ENCODE data around the gene VGLL3. TPM values are rescaled to one million over a fixed set of nuclear protein-coding genes. Genes with fewer than 3 reads are reported as not detected.
"Not testable (repeated sequence)": the region's sequence is repeated elsewhere in the genome, so short reads cannot be mapped to it uniquely, and the experiment has no call there.

VGLL3 gene
- total RNA-seq, 1 donor from 2014 or later: 0.36 TPM

- no peak for DNase-seq (ENCODE audit: low spot score)
- H3K27me3 Mint-ChIP-seq (ENCODE audit: unreplicated experiment): peaks cover 5% of the 10 kb centered on the region
- no peaks in the 10 kb centered on the region for H3K36me3 Mint-ChIP-seq (ENCODE audit: low read depth, unreplicated experiment)
Measured at GRCh38 chr3:86985181-86985826, 5.6 kb downstream of the VGLL3 start.

DNA sequence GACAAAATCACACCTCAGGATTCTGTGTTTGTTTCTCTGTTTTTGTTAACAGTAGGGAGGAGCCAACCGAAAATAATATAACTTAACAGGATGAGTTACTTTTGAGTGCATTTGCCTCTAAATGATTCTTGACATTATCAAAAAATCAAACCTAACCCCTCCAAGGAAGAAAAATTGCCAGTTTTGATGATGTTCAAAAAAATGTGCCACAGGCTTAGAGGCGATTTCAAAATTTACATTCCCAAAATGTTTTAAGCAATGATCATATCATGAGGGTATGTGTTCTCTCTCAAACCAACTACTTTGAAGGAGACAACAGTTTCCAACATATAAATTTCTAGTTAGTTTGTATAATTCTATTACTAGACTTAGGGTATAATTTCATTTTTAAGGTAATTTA, 6.7 kb downstream of the VGLL3 start:
- Mint-ChIP-seq H3K36me3 (ENCODE audit: low read depth, unreplicated experiment) (no peaks in the 10 kb centered on the region), H3K4me3 (ENCODE audit: unreplicated experiment) (no peak overlapping the region), H3K9me3 (ENCODE audit: unreplicated experiment) (no peaks in the 10 kb centered on the region), H3K4me1 (ENCODE audit: unreplicated experiment) (no peaks in the 10 kb centered on the region), H3K27ac (ENCODE audit: unreplicated experiment) (no peak overlapping the region), H3K27me3 (ENCODE audit: unreplicated experiment) (no peaks in the 10 kb centered on the region)
- no peak for DNase-seq (ENCODE audit: low spot score)
- TF ChIP-seq, protein P1, sequence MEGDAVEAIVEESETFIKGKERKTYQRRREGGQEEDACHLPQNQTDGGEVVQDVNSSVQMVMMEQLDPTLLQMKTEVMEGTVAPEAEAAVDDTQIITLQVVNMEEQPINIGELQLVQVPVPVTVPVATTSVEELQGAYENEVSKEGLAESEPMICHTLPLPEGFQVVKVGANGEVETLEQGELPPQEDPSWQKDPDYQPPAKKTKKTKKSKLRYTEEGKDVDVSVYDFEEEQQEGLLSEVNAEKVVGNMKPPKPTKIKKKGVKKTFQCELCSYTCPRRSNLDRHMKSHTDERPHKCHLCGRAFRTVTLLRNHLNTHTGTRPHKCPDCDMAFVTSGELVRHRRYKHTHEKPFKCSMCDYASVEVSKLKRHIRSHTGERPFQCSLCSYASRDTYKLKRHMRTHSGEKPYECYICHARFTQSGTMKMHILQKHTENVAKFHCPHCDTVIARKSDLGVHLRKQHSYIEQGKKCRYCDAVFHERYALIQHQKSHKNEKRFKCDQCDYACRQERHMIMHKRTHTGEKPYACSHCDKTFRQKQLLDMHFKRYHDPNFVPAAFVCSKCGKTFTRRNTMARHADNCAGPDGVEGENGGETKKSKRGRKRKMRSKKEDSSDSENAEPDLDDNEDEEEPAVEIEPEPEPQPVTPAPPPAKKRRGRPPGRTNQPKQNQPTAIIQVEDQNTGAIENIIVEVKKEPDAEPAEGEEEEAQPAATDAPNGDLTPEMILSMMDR (IDR thresholded peaks at IDR 0.05; ENCODE audit: unreplicated experiment): no peak

More at GRCh38 chr3:86985181-86985826, 5.6 kb downstream of the VGLL3 start:
- Mint-ChIP-seq H3K27ac (ENCODE audit: unreplicated experiment) (no peak overlapping the region), H3K4me1 (ENCODE audit: unreplicated experiment) (no peaks in the 10 kb centered on the region), H3K4me3 (ENCODE audit: unreplicated experiment) (no peak overlapping the region), H3K9me3 (ENCODE audit: unreplicated experiment) (no peaks in the 10 kb centered on the region)
- TF ChIP-seq, protein P1 (IDR thresholded peaks at IDR 0.05; ENCODE audit: unreplicated experiment): no peak

- no peak overlapping the region for H3K27ac Mint-ChIP-seq (ENCODE audit: unreplicated experiment)
- H3K4me1 Mint-ChIP-seq (ENCODE audit: unreplicated experiment): no peaks in the 10 kb centered on the region
- TF ChIP-seq, protein P1 (IDR thresholded peaks at IDR 0.05; ENCODE audit: unreplicated experiment): no peak
- DNase-seq (ENCODE audit: low spot score): no peak
- H3K9me3 Mint-ChIP-seq (ENCODE audit: unreplicated experiment): no peaks in the 10 kb centered on the region
- no peak overlapping the region for H3K4me3 Mint-ChIP-seq (ENCODE audit: unreplicated experiment)
- no peaks in the 10 kb centered on the region for H3K36me3 Mint-ChIP-seq (ENCODE audit: low read depth, unreplicated experiment)
- no peaks in the 10 kb centered on the region for H3K27me3 Mint-ChIP-seq (ENCODE audit: unreplicated experiment)
Measured at GRCh38 chr3:86982883-86983282, 8.1 kb downstream of the VGLL3 start.

- DNase-seq (ENCODE audit: low spot score): no peak
- H3K27me3 Mint-ChIP-seq (ENCODE audit: unreplicated experiment): no peaks in the 10 kb centered on the region
- no peaks in the 10 kb centered on the region for H3K36me3 Mint-ChIP-seq (ENCODE audit: low read depth, unreplicated experiment)
- TF ChIP-seq, protein P1 (IDR thresholded peaks at IDR 0.05; ENCODE audit: unreplicated experiment): no peak
- no peak overlapping the region for H3K4me3 Mint-ChIP-seq (ENCODE audit: unreplicated experiment)
- H3K27ac Mint-ChIP-seq (ENCODE audit: unreplicated experiment): no peak overlapping the region
- H3K4me1 Mint-ChIP-seq (ENCODE audit: unreplicated experiment): no peaks in the 10 kb centered on the region
- H3K9me3 Mint-ChIP-seq (ENCODE audit: unreplicated experiment): no peaks in the 10 kb centered on the region
Measured at GRCh38 chr3:86978111-86978551, 12.8 kb downstream of the VGLL3 start.

DNA sequence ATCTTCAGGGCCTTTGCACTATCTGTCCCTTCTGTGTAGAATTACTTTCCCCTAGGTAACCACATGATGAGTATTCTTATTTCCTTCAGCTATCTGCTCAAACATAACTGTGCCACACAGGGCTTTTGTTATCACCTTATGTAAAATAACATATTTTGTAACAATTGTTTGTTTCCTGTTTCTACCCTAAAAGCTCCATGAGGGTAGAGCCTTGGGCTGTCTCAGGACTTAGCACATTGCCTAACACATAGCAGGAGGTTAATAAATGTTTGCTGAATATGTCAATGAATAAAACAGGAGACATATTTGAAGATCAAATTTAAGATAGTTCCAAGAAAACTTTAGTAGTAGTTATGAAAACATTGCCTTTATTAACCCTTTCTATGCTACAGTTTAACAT, 14.7 kb downstream of the VGLL3 start:
- no peak overlapping the region for H3K4me3 Mint-ChIP-seq (ENCODE audit: unreplicated experiment)
- TF ChIP-seq, protein P1 (IDR thresholded peaks at IDR 0.05; ENCODE audit: unreplicated experiment): no peak
- H3K27ac Mint-ChIP-seq (ENCODE audit: unreplicated experiment): no peak overlapping the region
- H3K36me3 Mint-ChIP-seq (ENCODE audit: low read depth, unreplicated experiment): no peaks in the 10 kb centered on the region
- no peaks in the 10 kb centered on the region for H3K27me3 Mint-ChIP-seq (ENCODE audit: unreplicated experiment)
- no peak for DNase-seq (ENCODE audit: low spot score)
- H3K4me1 Mint-ChIP-seq (ENCODE audit: unreplicated experiment): no peaks in the 10 kb centered on the region
- no peaks in the 10 kb centered on the region for H3K9me3 Mint-ChIP-seq (ENCODE audit: unreplicated experiment)

GRCh38 chr3:86974177-86974576, 16.8 kb downstream of the VGLL3 start:
- not testable (repeated sequence) for H3K9me3 Mint-ChIP-seq (ENCODE audit: unreplicated experiment); H3K4me3 Mint-ChIP-seq (ENCODE audit: unreplicated experiment); H3K27me3 Mint-ChIP-seq (ENCODE audit: unreplicated experiment); H3K27ac Mint-ChIP-seq (ENCODE audit: unreplicated experiment); DNase-seq (ENCODE audit: low spot score); H3K4me1 Mint-ChIP-seq (ENCODE audit: unreplicated experiment); H3K36me3 Mint-ChIP-seq (ENCODE audit: low read depth, unreplicated experiment)

All from endothelial cell (in vitro differentiated cells).